Hepatocyte (in vitro differentiated cells): ENCODE data around the gene TLNRD1. TPM values are rescaled to one million over a fixed set of nuclear protein-coding genes. Genes with fewer than 3 reads are reported as not detected.

Experiments used
- DNase-seq: peaks from one replicate; pipeline ENCODE4 v3.0.0-alpha.2; 2016; ENCODE audit warnings: low spot score
- H2AFZ ChIP-seq: fragments of 200-600 bp; sonication (generic); 2 replicates; pipeline ENCODE4 v1.6.0; 2016; ENCODE audit warnings: antibody characterized with exemption, mild to moderate bottlenecking
- H3K27ac ChIP-seq: fragments of 200-600 bp; sonication (generic); 2 replicates; pipeline ENCODE4 v1.5.1; 2016; ENCODE audit warnings: mild to moderate bottlenecking
- H3K27me3 ChIP-seq: fragments of 200-600 bp; sonication (generic); 2 replicates; pipeline ENCODE4 v1.6.1; 2016
- H3K36me3 ChIP-seq: fragments of 200-600 bp; sonication (generic); replicated peaks from 2 replicates; pipeline ENCODE4 v1.5.1; 2016; ENCODE audit warnings: low read depth; ENCODE audit not compliant: insufficient read depth
- H3K4me1 ChIP-seq: fragments of 200-600 bp; sonication (generic); 2 replicates; pipeline ENCODE4 v1.5.1; 2016; ENCODE audit warnings: mild to moderate bottlenecking, moderate library complexity; ENCODE audit not compliant: insufficient read depth
- H3K4me2 ChIP-seq: fragments of 200-600 bp; sonication (generic); 2 replicates; pipeline ENCODE4 v1.6.0; 2016
- H3K4me3 ChIP-seq: fragments of 200-600 bp; sonication (generic); 2 replicates; pipeline ENCODE4 v1.5.1; 2016; ENCODE audit warnings: mild to moderate bottlenecking
- H3K79me2 ChIP-seq: fragments of 200-600 bp; sonication (generic); 2 replicates; pipeline ENCODE4 v1.6.0; 2017; ENCODE audit warnings: mild to moderate bottlenecking
- H3K9me2 ChIP-seq: fragments of 200-600 bp; sonication (generic); replicated peaks from 2 replicates; pipeline ENCODE4 v1.6.0; 2017; ENCODE audit warnings: mild to moderate bottlenecking; ENCODE audit not compliant: insufficient read depth
- H3K9me3 ChIP-seq: fragments of 200-600 bp; sonication (generic); 2 replicates; pipeline ENCODE4 v1.5.1; 2016; ENCODE audit warnings: low read depth, mild to moderate bottlenecking
- H4K20me1 ChIP-seq: fragments of 200-600 bp; sonication (generic); 2 replicates; pipeline ENCODE4 v1.6.0; 2016; ENCODE audit warnings: mild to moderate bottlenecking; ENCODE audit not compliant: insufficient read depth, poor library complexity, severe bottlenecking
- CTCF ChIP-seq: fragments of 200-600 bp; sonication (generic); IDR thresholded peaks from 2 replicates; pipeline ENCODE4 v1.5.1; 2016; ENCODE audit warnings: antibody characterized with exemption, mild to moderate bottlenecking; ENCODE audit not compliant: poor library complexity
- EZH2 ChIP-seq: fragments of 200-600 bp; sonication (generic); IDR thresholded peaks from 2 replicates; pipeline ENCODE4 v1.6.1; 2016; ENCODE audit warnings: antibody characterized with exemption, mild to moderate bottlenecking, borderline replicate concordance
- EZH2phosphoT487 ChIP-seq: fragments of 200-600 bp; sonication (generic); IDR thresholded peaks from one replicate; pipeline ENCODE4 v1.6.1; 2018; ENCODE audit warnings: antibody characterized with exemption, mild to moderate bottlenecking, low read depth, moderate library complexity; ENCODE audit not compliant: unreplicated experiment, severe bottlenecking
- WGBS: methylation state at CpG from one replicate; pipeline ENCODE4 v1.1.6; 2016; ENCODE audit warnings: low lambda C conversion rate; ENCODE audit errors: missing lambda C conversion rate; 5-methylcytosine and 5-hydroxymethylcytosine counted together
- polyA plus RNA-seq: library from polyadenylated mRNA; unstranded; fragments of >200 nt; fragmentation: Nextera tagmentation; extraction: Ambion mirVana; gene quantifications from 2 replicates; pipeline ENCODE4 v1.2.1, GENCODE V29; 2016
- total RNA-seq: library from RNA; depleted of rRNA; stranded (reverse); fragments of >200 nt; gene quantifications from 2 replicates; pipeline ENCODE4 v1.2.3, GENCODE V29; 2014

TLNRD1 gene
- total and polyA plus RNA-seq, 2 experiments from 2014 or later = 10.3 to 15.6 TPM

DNA sequence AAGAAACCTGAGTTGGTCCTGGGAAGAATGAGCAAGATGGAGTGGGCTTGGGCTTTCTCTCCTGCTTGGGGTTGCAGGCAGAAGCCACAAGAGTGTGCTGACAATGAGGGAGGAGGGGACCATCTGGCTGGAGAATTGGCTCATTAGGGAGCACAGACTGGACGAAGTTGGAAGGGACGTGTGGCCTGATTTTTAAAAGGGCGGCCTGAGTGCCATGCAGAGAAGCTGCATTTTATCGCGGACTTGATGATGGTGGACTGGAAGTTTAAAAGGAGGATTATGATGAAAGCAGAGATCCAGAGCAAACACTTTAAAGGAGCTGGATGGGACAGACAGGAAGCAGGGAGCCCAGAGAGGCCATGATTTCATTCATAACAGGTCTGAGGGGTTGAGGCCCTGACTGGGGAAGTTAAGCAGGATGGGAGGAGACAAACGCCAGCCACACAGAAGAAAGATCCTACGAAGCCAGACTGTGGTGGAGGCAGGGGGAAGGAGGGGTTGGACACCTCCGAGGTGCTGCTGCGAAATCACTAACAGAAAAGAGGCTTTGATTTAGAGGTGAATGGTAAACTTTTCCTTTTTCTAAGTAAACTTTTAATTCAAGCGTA is 23.6 kb downstream of the TLNRD1 start:
- no peaks in the 10 kb centered on the region for H3K9me2 ChIP-seq
- DNase-seq = peak; percentile 29
- no peak for TF ChIP-seq EZH2phosphoT487
- TF ChIP-seq CTCF = no peak
- no peak for TF ChIP-seq EZH2
- no peaks in the 10 kb centered on the region for H3K36me3 ChIP-seq
- H3K4me2 ChIP-seq = peak overlapping the region; percentile 59
- no peaks in the 10 kb centered on the region for H3K9me3 ChIP-seq
- no peaks in the 10 kb centered on the region for H4K20me1 ChIP-seq
- H2AFZ ChIP-seq = peak overlapping the region; percentile 26
- H3K79me2 ChIP-seq = no peaks in the 10 kb centered on the region
- H3K4me3 ChIP-seq = no peak overlapping the region
- H3K4me1 ChIP-seq = peaks cover 11% of the 10 kb centered on the region
- no peaks in the 10 kb centered on the region for H3K27me3 ChIP-seq
- WGBS = 52% methylated on average over 10 of the region's 10 CpGs
- peak overlapping the region; percentile 44 for H3K27ac ChIP-seq

DNA sequence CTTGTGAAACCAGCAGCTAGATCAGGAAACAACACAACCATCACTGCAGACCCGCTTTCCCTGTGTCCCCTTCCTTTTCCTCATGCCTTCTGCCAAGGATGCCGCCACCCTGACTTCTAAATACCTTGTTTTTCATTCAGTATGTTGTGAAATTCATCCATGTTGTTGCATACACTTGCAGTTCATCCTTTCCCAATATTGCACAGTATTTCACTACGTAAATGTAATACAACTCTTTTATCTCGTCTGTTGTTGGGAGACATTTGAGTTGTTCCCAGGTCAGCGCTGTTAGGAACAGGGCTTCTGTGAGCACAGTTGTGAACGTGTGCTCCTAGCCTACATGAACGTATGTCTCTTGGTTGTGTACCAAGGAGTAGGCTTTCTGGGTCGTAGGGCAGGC is 24.2 kb downstream of the TLNRD1 start:
- peak overlapping the region; percentile 28 for H3K27ac ChIP-seq
- no peaks in the 10 kb centered on the region for H3K9me3 ChIP-seq
- DNase-seq = no peak
- no peaks in the 10 kb centered on the region for H3K27me3 ChIP-seq
- H4K20me1 ChIP-seq = no peaks in the 10 kb centered on the region
- no peaks in the 10 kb centered on the region for H3K79me2 ChIP-seq
- TF ChIP-seq CTCF (no peak), EZH2 (no peak), EZH2phosphoT487 (no peak)
- H3K36me3 ChIP-seq = no peaks in the 10 kb centered on the region
- WGBS = 88% methylated on average over 8 of the region's 8 CpGs
- peak overlapping the region; percentile 59 for H3K4me2 ChIP-seq
- peaks cover 11% of the 10 kb centered on the region for H3K4me1 ChIP-seq
- H3K9me2 ChIP-seq = no peaks in the 10 kb centered on the region
- H2AFZ ChIP-seq = peak overlapping the region; percentile 26
- no peak overlapping the region for H3K4me3 ChIP-seq

- Histone ChIP-seq H3K36me3 (no peaks in the 10 kb centered on the region), H3K9me2 (no peaks in the 10 kb centered on the region), H3K9me3 (no peaks in the 10 kb centered on the region), H3K27ac (no peak overlapping the region), H4K20me1 (no peaks in the 10 kb centered on the region), H3K79me2 (no peaks in the 10 kb centered on the region), H3K4me1 (peaks cover 11% of the 10 kb centered on the region), H2AFZ (no peak overlapping the region), H3K27me3 (no peaks in the 10 kb centered on the region), H3K4me2 (no peak overlapping the region), H3K4me3 (no peak overlapping the region)
- TF ChIP-seq EZH2phosphoT487 = no peak
- TF ChIP-seq CTCF = no peak
- TF ChIP-seq EZH2 = no peak
- no peak for DNase-seq
- 84% methylated on average over 4 of the region's 4 CpGs for WGBS
Measured at GRCh38 chr15:81025721-81026370, 25.1 kb downstream of the TLNRD1 start.
